Cardiac fibroblast (primary cell): Measurements from ENCODE around the gene ELMO1.

Experiments used
- DNase-seq, 2 donors: peaks; one replicate each; pipeline versions ENCODE4 v3.0.0 to v3.0.0-alpha.2; 2010; ENCODE audit warnings: low read depth in 2 of 2
- H3K4me3 ChIP-seq, 2 donors: replicated peaks in 1 of 2; 1 replicate in 1 of 2; 2 replicates in 1 of 2; pipeline ENCODE4 v1.5.1; 2011; ENCODE audit warnings: low read depth in 2 of 2, low read length in 2 of 2, mild to moderate bottlenecking in 2 of 2, moderate library complexity in 1 of 2
- TF ChIP-seq, protein P1 (sequence below): IDR thresholded peaks from one replicate; pipeline ENCODE4 v1.5.1; 2011; ENCODE audit warnings: low read depth, mild to moderate bottlenecking, low read length, inconsistent platforms

The ELMO1 gene

GRCh38 chr7:36942955-36943354 is 505.7 kb downstream of the ELMO1 start:
- H3K4me3 ChIP-seq: no peak overlapping the region

DNA sequence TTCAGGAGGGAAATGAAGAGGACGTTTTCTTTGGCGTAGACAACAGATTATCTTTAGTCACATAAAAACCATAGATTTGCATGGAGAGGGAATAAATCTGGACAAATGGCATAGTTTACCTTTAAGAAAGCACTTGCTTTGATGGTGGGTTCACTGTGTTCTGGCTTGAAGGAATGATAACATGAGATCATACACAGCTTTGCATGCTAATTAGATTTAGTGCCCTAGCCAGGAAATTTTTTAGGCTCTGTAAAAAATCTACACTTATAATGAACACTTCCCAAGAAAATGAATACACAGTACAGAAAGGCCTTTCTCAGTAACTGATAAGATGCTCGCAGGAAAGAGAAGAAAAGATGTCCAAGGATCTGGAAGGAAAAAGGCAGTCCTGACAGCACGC is 506.1 kb downstream of the ELMO1 start:
- H3K4me3 ChIP-seq: no peak overlapping the region
- TF ChIP-seq, protein P1, sequence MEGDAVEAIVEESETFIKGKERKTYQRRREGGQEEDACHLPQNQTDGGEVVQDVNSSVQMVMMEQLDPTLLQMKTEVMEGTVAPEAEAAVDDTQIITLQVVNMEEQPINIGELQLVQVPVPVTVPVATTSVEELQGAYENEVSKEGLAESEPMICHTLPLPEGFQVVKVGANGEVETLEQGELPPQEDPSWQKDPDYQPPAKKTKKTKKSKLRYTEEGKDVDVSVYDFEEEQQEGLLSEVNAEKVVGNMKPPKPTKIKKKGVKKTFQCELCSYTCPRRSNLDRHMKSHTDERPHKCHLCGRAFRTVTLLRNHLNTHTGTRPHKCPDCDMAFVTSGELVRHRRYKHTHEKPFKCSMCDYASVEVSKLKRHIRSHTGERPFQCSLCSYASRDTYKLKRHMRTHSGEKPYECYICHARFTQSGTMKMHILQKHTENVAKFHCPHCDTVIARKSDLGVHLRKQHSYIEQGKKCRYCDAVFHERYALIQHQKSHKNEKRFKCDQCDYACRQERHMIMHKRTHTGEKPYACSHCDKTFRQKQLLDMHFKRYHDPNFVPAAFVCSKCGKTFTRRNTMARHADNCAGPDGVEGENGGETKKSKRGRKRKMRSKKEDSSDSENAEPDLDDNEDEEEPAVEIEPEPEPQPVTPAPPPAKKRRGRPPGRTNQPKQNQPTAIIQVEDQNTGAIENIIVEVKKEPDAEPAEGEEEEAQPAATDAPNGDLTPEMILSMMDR: no peak
- DNase-seq: no peak

More at GRCh38 chr7:36942955-36943354, 505.7 kb downstream of the ELMO1 start:
- TF ChIP-seq, protein P1: no peak
- no peak for DNase-seq

- TF ChIP-seq, protein P1: no peak
- H3K4me3 ChIP-seq: no peak overlapping the region
- DNase-seq: no peak
Measured at GRCh38 chr7:36942025-36942424, 506.6 kb downstream of the ELMO1 start.

DNA sequence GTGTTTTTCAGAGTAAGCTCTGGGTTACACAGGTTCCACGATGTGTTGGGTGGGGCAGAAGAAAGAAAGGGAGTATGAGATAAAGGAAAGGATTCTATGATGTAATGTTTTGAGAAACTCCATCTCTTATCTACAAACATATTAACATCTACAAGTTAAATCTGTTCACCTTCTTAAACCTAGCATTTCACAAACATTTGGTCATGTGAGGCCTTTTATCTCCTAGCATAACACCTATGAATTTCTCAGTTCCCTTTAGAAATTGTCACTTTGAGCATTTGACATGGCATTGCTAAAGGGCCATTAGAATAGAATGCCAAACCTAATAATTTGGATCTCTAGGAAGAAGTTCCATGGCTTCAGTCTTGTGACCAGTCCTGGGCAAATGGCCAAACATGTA is 507.3 kb downstream of the ELMO1 start:
- DNase-seq: no peak
- TF ChIP-seq, protein P1: no peak
- no peak overlapping the region for H3K4me3 ChIP-seq

GRCh38 chr7:36939816-36940215 is 508.8 kb downstream of the ELMO1 start:
- no peak overlapping the region for H3K4me3 ChIP-seq
- DNase-seq: no peak
- TF ChIP-seq, protein P1: no peak

- no peak for DNase-seq
- no peak overlapping the region for H3K4me3 ChIP-seq
- TF ChIP-seq, protein P1: no peak
Measured at GRCh38 chr7:36937754-36938563, 510.7 kb downstream of the ELMO1 start.
